B cell (primary cell): ENCODE data around the gene SCN4A. TPM values are rescaled to one million over a fixed set of nuclear protein-coding genes. Genes with fewer than 3 reads are reported as not detected.

Source experiments
- ATAC-seq: fragments of 200-7000 bp; cut with Tn5 transposase; one replicate; pipeline ENCODE4 v1.10.0; 2021; ENCODE audit warnings: low read depth, mild to moderate bottlenecking, moderate number of reproducible peaks, moderate library complexity
- CTCF ChIA-PET: fragments of 350-600 bp; sonication (Branson Sonifier 250); formaldehyde crosslinking; loops from one replicate; lab custom pipeline; 2021; ENCODE audit warnings: antibody characterized with exemption, inconsistent platforms; lab: Charles Lee
- POLR2A ChIA-PET: fragments of 350-600 bp; sonication (Branson Sonifier 250); formaldehyde crosslinking; loops from one replicate; lab custom pipeline; 2021; ENCODE audit warnings: antibody characterized with exemption; lab: Charles Lee
- DNase-seq: peaks from one replicate; pipeline ENCODE4 v3.0.0; 2013
- H2AFZ ChIP-seq: 2 replicates; pipeline ENCODE4 v1.6.1; 2012; ENCODE audit warnings: mild to moderate bottlenecking, low read depth, low read length; ENCODE audit not compliant: insufficient read depth, poor library complexity, severe bottlenecking
- H3K27ac ChIP-seq, 2 donors: 1 replicate in 1 of 2; 2 replicates in 1 of 2; pipeline ENCODE4 v1.5.1; 2012 to 2013; ENCODE audit warnings: low read length in 2 of 2, mild to moderate bottlenecking in 2 of 2, moderate library complexity in 1 of 2
- H3K27me3 ChIP-seq, 4 experiments: fragments of 200-600 bp in 1 of 4; sonication (generic) in 1 of 4; replicated peaks in 1 of 4; 1 replicate in 2 of 4; 2 replicates in 2 of 4; pipeline versions ENCODE4 v1.6.1 to v1.7.0; 2013 to 2016; ENCODE audit warnings: low read length in 3 of 4, mild to moderate bottlenecking in 2 of 4, mixed read lengths in 1 of 4, moderate library complexity in 1 of 4; ENCODE audit not compliant: insufficient read depth in 4 of 4, control insufficient read depth in 3 of 4; ENCODE audit errors: control extremely low read depth in 1 of 4
- H3K36me3 ChIP-seq, 2 experiments: replicated peaks in 1 of 2; 1 replicate in 1 of 2; 2 replicates in 1 of 2; pipeline versions ENCODE4 v1.6.1 to v1.7.1; 2013; ENCODE audit warnings: low read length in 1 of 2; ENCODE audit not compliant: insufficient read depth in 2 of 2, control insufficient read depth in 1 of 2; ENCODE audit errors: control extremely low read depth in 1 of 2, extremely low read depth in 1 of 2
- H3K4me1 ChIP-seq, 2 donors: fragments of 200-600 bp in 1 of 2; sonication (generic) in 1 of 2; 1 replicate in 1 of 2; 2 replicates in 1 of 2; pipeline versions ENCODE4 v1.5.1 to v1.6.1; 2013 to 2017; ENCODE audit warnings: low read length in 2 of 2; ENCODE audit not compliant: control insufficient read depth in 2 of 2, insufficient read depth in 2 of 2
- H3K4me2 ChIP-seq: replicated peaks from 2 replicates; pipeline ENCODE3; 2012; ENCODE audit warnings: mild to moderate bottlenecking, low read depth, low read length; ENCODE audit not compliant: poor library complexity, severe bottlenecking
- H3K4me3 ChIP-seq, 5 experiments: fragments of 200-600 bp in 1 of 5; sonication (generic) in 1 of 5; 1 replicate in 3 of 5; 2 replicates in 2 of 5; pipeline versions ENCODE4 v1.5.1 to v1.7.0; 2011 to 2016; ENCODE audit warnings: low read length in 4 of 5, mild to moderate bottlenecking in 4 of 5, low read depth in 2 of 5, control low read depth in 1 of 5, moderate library complexity in 1 of 5; ENCODE audit not compliant: insufficient read depth in 1 of 5; ENCODE audit errors: control extremely low read depth in 1 of 5, extremely low read depth in 1 of 5
- H3K79me2 ChIP-seq: fragments of 200-600 bp; sonication (generic); one replicate; pipeline ENCODE4 v1.6.0; 2016; ENCODE audit warnings: low read length; ENCODE audit not compliant: control insufficient read depth, insufficient read depth
- H3K9ac ChIP-seq: fragments of 200-600 bp; sonication (generic); 2 replicates; pipeline ENCODE4 v1.6.1; 2017; ENCODE audit warnings: mild to moderate bottlenecking, low read length, moderate library complexity
- H3K9me3 ChIP-seq, 3 donors: one replicate each; pipeline versions ENCODE4 v1.6.1 to v1.7.1; 2013; ENCODE audit warnings: low read length in 2 of 3; ENCODE audit not compliant: control insufficient read depth in 2 of 3, insufficient read depth in 1 of 3; ENCODE audit errors: control extremely low read depth in 1 of 3
- H4K20me1 ChIP-seq: 2 replicates; pipeline ENCODE4 v1.6.0; 2012; ENCODE audit warnings: mild to moderate bottlenecking, low read length; ENCODE audit not compliant: insufficient read depth, control insufficient read depth, poor library complexity, severe bottlenecking
- H3K27ac Mint-ChIP-seq: one replicate; pipeline ENCODE4 v1.8.0; 2021; ENCODE audit warnings: mixed read lengths
- H3K27me3 Mint-ChIP-seq: one replicate; pipeline ENCODE4 v1.8.0; 2021; ENCODE audit warnings: mixed read lengths
- H3K4me1 Mint-ChIP-seq: one replicate; pipeline ENCODE4 v1.8.0; 2021; ENCODE audit warnings: mixed read lengths
- H3K4me3 Mint-ChIP-seq: one replicate; pipeline ENCODE4 v1.8.0; 2021; ENCODE audit warnings: mixed read lengths
- H3K9me3 Mint-ChIP-seq: one replicate; pipeline ENCODE4 v1.8.0; 2022; ENCODE audit warnings: mixed read lengths; ENCODE audit not compliant: insufficient read depth
- CTCF ChIP-seq: fragments of 200-600 bp; IDR thresholded peaks from one replicate; pipeline ENCODE4 v1.8.0; 2022; ENCODE audit warnings: antibody characterized with exemption, mild to moderate bottlenecking
- EZH2 ChIP-seq: IDR thresholded peaks from 2 replicates; pipeline ENCODE4 v1.6.1; 2012; ENCODE audit warnings: borderline replicate concordance, low read depth, mild to moderate bottlenecking, moderate library complexity, low read length; ENCODE audit not compliant: insufficient read depth, poor library complexity, severe bottlenecking
- WGBS: methylation state at CpG from one replicate; pipeline ENCODE4 v1.1.5; 2013; ENCODE audit warnings: missing lambda C conversion rate; ENCODE audit not compliant: insufficient coverage; 5-methylcytosine and 5-hydroxymethylcytosine counted together
- intact Hi-C: fragments of 100-400 bp; cut with micrococcal nuclease; formaldehyde crosslinking; loops from one replicate; pipeline ENCODE4 v1.10.0; 2022
- polyA plus RNA-seq: library from polyadenylated mRNA; depleted of rRNA; stranded (reverse); fragments of >200 nt; gene quantifications from 2 replicates; pipeline ENCODE4 v1.2.3, GENCODE V29; 2012
- total RNA-seq, 2 donors: library from RNA; stranded (reverse); fragments of 120-200 nt in 1 of 2; gene quantifications; 1 replicate in 1 of 2; 2 replicates in 1 of 2; pipeline versions ENCODE4 v1.2.3 to v1.2.4, GENCODE V29; 2013 to 2022

SCN4A gene
- total and polyA plus RNA-seq, 2 donors (not counting 1 experiment from before 2014, with no cell fraction given): 1.1 to 1.4 TPM

- Histone ChIP-seq H3K27me3 (no peaks in the 10 kb centered on the region), H3K9ac (no peak overlapping the region), H3K4me2 (peak overlapping the region; percentile 27), H2AFZ (no peak overlapping the region), H4K20me1 (no peaks in the 10 kb centered on the region), H3K79me2 (peaks cover 26% of the 10 kb centered on the region), H3K4me3 (no peak overlapping the region), H3K36me3 (no peaks in the 10 kb centered on the region), H3K27ac (no peak overlapping the region), H3K9me3 (no peaks in the 10 kb centered on the region), H3K4me1 (peaks cover 46 to 86% of the 10 kb centered on the region in 2 donors)
- Mint-ChIP-seq H3K27ac (peak overlapping the region; percentile 73), H3K4me1 (peaks cover 42% of the 10 kb centered on the region), H3K4me3 (peak overlapping the region; percentile 10), H3K27me3 (no peaks in the 10 kb centered on the region), H3K9me3 (no peaks in the 10 kb centered on the region)
- TF ChIP-seq EZH2 (no peak), CTCF (peak; percentile 60)
- DNase-seq (peak; percentile 80), ATAC-seq (no peak)
- POLR2A ChIA-PET: interaction anchor here (0.6 to 3.0 kb wide), 9 partner anchors 20 to 74 kb away, joined by 3 to 21 read pairs (median 6); partner anchors contain the start of genes CD79B, GH1 and ICAM2
- intact Hi-C loops: loop anchor here (1.0 to 5.0 kb wide), 3 partner anchors 32 to 181 kb away; partner anchors contain the start of gene ERN1
- CTCF ChIA-PET: interaction anchor here (0.6 to 14.6 kb wide), 25 partner anchors 11 to 182 kb away, joined by 3 to 504 read pairs (median 4); partner anchors contain the start of genes CD79B, CSHL1, ERN1 and GH1
- WGBS: 93% methylated on average over 25 of the region's 29 CpGs
These were observed 21.5 kb downstream of the SCN4A start for GRCh38 chr17:63950940-63951907.
